Liver (tissue), 9 donors: Measurements from ENCODE around the gene TRIM13. TPM values are rescaled to one million over a fixed set of nuclear protein-coding genes. Genes with fewer than 3 reads are reported as not detected.

ENCODE experiments used
- DNase-seq: peaks from one replicate; pipeline ENCODE4 v3.0.0-alpha.2; 2017; ENCODE audit warnings: low spot score
- H3K27ac ChIP-seq, 2 donors: one replicate each; pipeline ENCODE4 v1.7.0; 2013; ENCODE audit warnings: inconsistent platforms in 2 of 2, low read length in 2 of 2, control low read depth in 1 of 2, low read depth in 1 of 2, mild to moderate bottlenecking in 1 of 2
- H3K27me3 ChIP-seq, 4 donors: one replicate each; pipeline versions ENCODE4 v1.6.1 to v1.7.0; 2013; ENCODE audit warnings: low read length in 3 of 4, inconsistent platforms in 1 of 4, mild to moderate bottlenecking in 1 of 4, moderate library complexity in 1 of 4; ENCODE audit not compliant: control insufficient read depth in 4 of 4, insufficient read depth in 4 of 4
- H3K36me3 ChIP-seq, 4 donors: one replicate each; pipeline versions ENCODE4 v1.6.1 to v1.7.0; 2013; ENCODE audit warnings: low read length in 3 of 4, mild to moderate bottlenecking in 3 of 4, low read depth in 1 of 4, moderate library complexity in 1 of 4; ENCODE audit not compliant: control insufficient read depth in 4 of 4, insufficient read depth in 3 of 4
- H3K4me1 ChIP-seq, 4 donors: one replicate each; pipeline versions ENCODE4 v1.6.1 to v1.7.0; 2013; ENCODE audit warnings: low read length in 3 of 4, mild to moderate bottlenecking in 3 of 4, moderate library complexity in 1 of 4; ENCODE audit not compliant: control insufficient read depth in 4 of 4, insufficient read depth in 4 of 4
- H3K4me3 ChIP-seq, 3 donors: one replicate each; pipeline versions ENCODE4 v1.6.1 to v1.7.0; 2013; ENCODE audit warnings: low read length in 3 of 3, control low read depth in 1 of 3, low read depth in 1 of 3, mild to moderate bottlenecking in 1 of 3
- H3K9ac ChIP-seq, 2 donors: one replicate each; pipeline ENCODE4 v1.7.0; 2013; ENCODE audit warnings: low read length in 2 of 2, mild to moderate bottlenecking in 2 of 2, moderate library complexity in 2 of 2, control low read depth in 1 of 2, low read depth in 1 of 2
- H3K9me3 ChIP-seq, 4 donors: one replicate each; pipeline versions ENCODE4 v1.6.1 to v1.7.0; 2013; ENCODE audit warnings: low read length in 3 of 4; ENCODE audit not compliant: control insufficient read depth in 4 of 4
- EGR1 ChIP-seq, 2 donors: IDR thresholded peaks; 2 replicates each; pipeline ENCODE4 v1.6.1; 2016 to 2018; ENCODE audit warnings: antibody characterized with exemption in 2 of 2, low read depth in 2 of 2
- FOXA1 ChIP-seq: IDR thresholded peaks from 2 replicates; pipeline ENCODE4 v1.6.1; 2016; ENCODE audit warnings: antibody characterized with exemption
- FOXA2 ChIP-seq: IDR thresholded peaks from 2 replicates; pipeline ENCODE4 v1.6.1; 2016; ENCODE audit warnings: antibody characterized with exemption
- GABPA ChIP-seq, 2 donors: IDR thresholded peaks in 1 of 2; conservative IDR thresholded peaks in 1 of 2; 2 replicates each; pipeline ENCODE4 v1.6.1; 2016; ENCODE audit warnings: antibody characterized with exemption in 2 of 2, mild to moderate bottlenecking in 1 of 2, moderate library complexity in 1 of 2
- HNF4A ChIP-seq, 2 donors: conservative IDR thresholded peaks; 2 replicates each; pipeline ENCODE4 v1.6.1; 2016; ENCODE audit warnings: antibody characterized with exemption in 2 of 2, mild to moderate bottlenecking in 2 of 2
- HNF4G ChIP-seq: IDR thresholded peaks from 2 replicates; pipeline ENCODE4 v1.6.1; 2016; ENCODE audit warnings: antibody characterized with exemption
- JUND ChIP-seq, 2 donors: IDR thresholded peaks; 2 replicates each; pipeline ENCODE4 v1.6.1; 2016; ENCODE audit warnings: antibody characterized with exemption in 2 of 2
- NR2F2 ChIP-seq: IDR thresholded peaks from 2 replicates; pipeline ENCODE4 v1.6.1; 2016; ENCODE audit warnings: antibody characterized with exemption
- RAD21 ChIP-seq, 2 donors: IDR thresholded peaks; 2 replicates each; pipeline ENCODE4 v1.6.1; 2016; ENCODE audit warnings: antibody characterized with exemption in 2 of 2, mild to moderate bottlenecking in 2 of 2
- RXRA ChIP-seq, 2 donors: IDR thresholded peaks; 2 replicates each; pipeline ENCODE4 v1.6.1; 2017 to 2018; ENCODE audit warnings: antibody characterized with exemption in 2 of 2, mild to moderate bottlenecking in 1 of 2
- TAF1 ChIP-seq: conservative IDR thresholded peaks from 2 replicates; pipeline ENCODE4 v1.6.1; 2016; ENCODE audit warnings: antibody characterized with exemption, mild to moderate bottlenecking
- YY1 ChIP-seq: IDR thresholded peaks from 2 replicates; pipeline ENCODE4 v1.6.1; 2016; ENCODE audit warnings: antibody characterized with exemption, mild to moderate bottlenecking
- WGBS: extraction: QIAGEN DNeasy Blood & Tissue Kit; methylation state at CpG from one replicate; pipeline ENCODE4 v1.1.7; 2013; 5-methylcytosine and 5-hydroxymethylcytosine counted together
- polyA plus RNA-seq, 2 donors: library from polyadenylated mRNA; stranded (reverse) in 1 of 2; unstranded in 1 of 2; fragments of 200-250 nt in 1 of 2; fragments of >200 nt in 1 of 2; fragmentation: Nextera tagmentation in 1 of 2; extraction: Ambion mirVana in 1 of 2; gene quantifications; one replicate each; pipeline versions ENCODE4 v1.2.1 to v1.2.3, GENCODE V29; 2013 to 2015
- total RNA-seq, 2 donors: library from RNA; depleted of rRNA; stranded (reverse); fragments of >200 nt; gene quantifications; one replicate each; pipeline ENCODE4 v1.2.3, GENCODE V29; 2014
- TF ChIP-seq, protein P1 (sequence below): IDR thresholded peaks from 2 replicates; pipeline ENCODE4 v1.6.1; 2016; ENCODE audit warnings: antibody characterized with exemption, mild to moderate bottlenecking
- TF ChIP-seq, protein P2 (sequence below): fragments of 150-350 bp; IDR thresholded peaks from 2 replicates; pipeline ENCODE4 v1.5.1; 2017; ENCODE audit warnings: improper control_type of control experiment, low read depth, low read length; ENCODE audit not compliant: missing input control
- TF ChIP-seq, protein P3 (sequence below): IDR thresholded peaks from 2 replicates; pipeline ENCODE4 v1.6.1; 2016; ENCODE audit warnings: antibody characterized with exemption
- TF ChIP-seq, protein P4 (sequence below): IDR thresholded peaks from 2 replicates; pipeline ENCODE4 v1.6.1; 2016; ENCODE audit warnings: antibody characterized with exemption
- TF ChIP-seq, protein P5 (sequence below): IDR thresholded peaks from 2 replicates; pipeline ENCODE4 v1.6.1; 2016; ENCODE audit warnings: antibody characterized with exemption
- donor health status: healthy.
- donor health status: healthy.
- donor health status: healthy.
- donor health status: healthy.
- donor health status: healthy.

TRIM13 gene
- total and polyA plus RNA-seq, 4 donors: 4.7 to 10.5 (median 9.6) TPM

DNA sequence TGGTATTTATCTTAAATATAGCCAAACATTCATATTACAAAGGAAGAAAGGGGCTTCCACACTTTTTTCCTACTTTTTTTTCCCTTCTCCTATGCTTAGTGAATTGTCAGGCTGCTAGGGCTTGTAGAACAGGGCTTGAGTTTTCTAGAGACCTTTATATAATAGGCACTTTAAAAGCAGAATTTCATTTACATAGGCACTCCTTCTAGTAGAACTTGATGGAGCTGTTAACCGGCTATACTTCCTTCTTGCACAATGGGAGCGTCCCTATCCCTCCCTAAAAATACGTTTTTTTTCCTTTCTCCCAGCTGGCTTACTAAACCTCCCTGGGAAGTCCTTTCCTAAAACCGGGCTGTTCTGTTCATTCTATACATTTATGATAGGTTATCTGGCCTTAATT is 1.1 kb downstream of the TRIM13 start:
- Histone ChIP-seq H3K36me3 (peaks cover 0 to 3% (median 3%) of the 10 kb centered on the region in 4 donors), H3K27ac (peak overlapping the region in 1 of 2 donors; percentile 94), H3K4me1 (peaks cover 10 to 22% (median 16%) of the 10 kb centered on the region in 4 donors), H3K4me3 (peak overlapping the region in 1 of 3 donors; percentile 89), H3K9me3 (no peaks in the 10 kb centered on the region), H3K27me3 (no peaks in the 10 kb centered on the region), H3K9ac (peak overlapping the region; percentile 83 to 87)
- no peak for DNase-seq
- WGBS: 22% methylated on average over 4 of the region's 4 CpGs
- no peak for TF ChIP-seq RXRA (IDR thresholded peaks at IDR 0.05)
- TF ChIP-seq, protein P1, sequence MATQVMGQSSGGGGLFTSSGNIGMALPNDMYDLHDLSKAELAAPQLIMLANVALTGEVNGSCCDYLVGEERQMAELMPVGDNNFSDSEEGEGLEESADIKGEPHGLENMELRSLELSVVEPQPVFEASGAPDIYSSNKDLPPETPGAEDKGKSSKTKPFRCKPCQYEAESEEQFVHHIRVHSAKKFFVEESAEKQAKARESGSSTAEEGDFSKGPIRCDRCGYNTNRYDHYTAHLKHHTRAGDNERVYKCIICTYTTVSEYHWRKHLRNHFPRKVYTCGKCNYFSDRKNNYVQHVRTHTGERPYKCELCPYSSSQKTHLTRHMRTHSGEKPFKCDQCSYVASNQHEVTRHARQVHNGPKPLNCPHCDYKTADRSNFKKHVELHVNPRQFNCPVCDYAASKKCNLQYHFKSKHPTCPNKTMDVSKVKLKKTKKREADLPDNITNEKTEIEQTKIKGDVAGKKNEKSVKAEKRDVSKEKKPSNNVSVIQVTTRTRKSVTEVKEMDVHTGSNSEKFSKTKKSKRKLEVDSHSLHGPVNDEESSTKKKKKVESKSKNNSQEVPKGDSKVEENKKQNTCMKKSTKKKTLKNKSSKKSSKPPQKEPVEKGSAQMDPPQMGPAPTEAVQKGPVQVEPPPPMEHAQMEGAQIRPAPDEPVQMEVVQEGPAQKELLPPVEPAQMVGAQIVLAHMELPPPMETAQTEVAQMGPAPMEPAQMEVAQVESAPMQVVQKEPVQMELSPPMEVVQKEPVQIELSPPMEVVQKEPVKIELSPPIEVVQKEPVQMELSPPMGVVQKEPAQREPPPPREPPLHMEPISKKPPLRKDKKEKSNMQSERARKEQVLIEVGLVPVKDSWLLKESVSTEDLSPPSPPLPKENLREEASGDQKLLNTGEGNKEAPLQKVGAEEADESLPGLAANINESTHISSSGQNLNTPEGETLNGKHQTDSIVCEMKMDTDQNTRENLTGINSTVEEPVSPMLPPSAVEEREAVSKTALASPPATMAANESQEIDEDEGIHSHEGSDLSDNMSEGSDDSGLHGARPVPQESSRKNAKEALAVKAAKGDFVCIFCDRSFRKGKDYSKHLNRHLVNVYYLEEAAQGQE: no peak
- TF ChIP-seq YY1: no peak
- TF ChIP-seq, protein P2, sequence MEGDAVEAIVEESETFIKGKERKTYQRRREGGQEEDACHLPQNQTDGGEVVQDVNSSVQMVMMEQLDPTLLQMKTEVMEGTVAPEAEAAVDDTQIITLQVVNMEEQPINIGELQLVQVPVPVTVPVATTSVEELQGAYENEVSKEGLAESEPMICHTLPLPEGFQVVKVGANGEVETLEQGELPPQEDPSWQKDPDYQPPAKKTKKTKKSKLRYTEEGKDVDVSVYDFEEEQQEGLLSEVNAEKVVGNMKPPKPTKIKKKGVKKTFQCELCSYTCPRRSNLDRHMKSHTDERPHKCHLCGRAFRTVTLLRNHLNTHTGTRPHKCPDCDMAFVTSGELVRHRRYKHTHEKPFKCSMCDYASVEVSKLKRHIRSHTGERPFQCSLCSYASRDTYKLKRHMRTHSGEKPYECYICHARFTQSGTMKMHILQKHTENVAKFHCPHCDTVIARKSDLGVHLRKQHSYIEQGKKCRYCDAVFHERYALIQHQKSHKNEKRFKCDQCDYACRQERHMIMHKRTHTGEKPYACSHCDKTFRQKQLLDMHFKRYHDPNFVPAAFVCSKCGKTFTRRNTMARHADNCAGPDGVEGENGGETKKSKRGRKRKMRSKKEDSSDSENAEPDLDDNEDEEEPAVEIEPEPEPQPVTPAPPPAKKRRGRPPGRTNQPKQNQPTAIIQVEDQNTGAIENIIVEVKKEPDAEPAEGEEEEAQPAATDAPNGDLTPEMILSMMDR: no peak
- TF ChIP-seq, protein P3, sequence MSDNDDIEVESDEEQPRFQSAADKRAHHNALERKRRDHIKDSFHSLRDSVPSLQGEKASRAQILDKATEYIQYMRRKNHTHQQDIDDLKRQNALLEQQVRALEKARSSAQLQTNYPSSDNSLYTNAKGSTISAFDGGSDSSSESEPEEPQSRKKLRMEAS: no peak
- no peak for TF ChIP-seq HNF4A (conservative IDR thresholded peaks at IDR 0.05)
- no peak for TF ChIP-seq RAD21 (IDR thresholded peaks at IDR 0.05)

DNA sequence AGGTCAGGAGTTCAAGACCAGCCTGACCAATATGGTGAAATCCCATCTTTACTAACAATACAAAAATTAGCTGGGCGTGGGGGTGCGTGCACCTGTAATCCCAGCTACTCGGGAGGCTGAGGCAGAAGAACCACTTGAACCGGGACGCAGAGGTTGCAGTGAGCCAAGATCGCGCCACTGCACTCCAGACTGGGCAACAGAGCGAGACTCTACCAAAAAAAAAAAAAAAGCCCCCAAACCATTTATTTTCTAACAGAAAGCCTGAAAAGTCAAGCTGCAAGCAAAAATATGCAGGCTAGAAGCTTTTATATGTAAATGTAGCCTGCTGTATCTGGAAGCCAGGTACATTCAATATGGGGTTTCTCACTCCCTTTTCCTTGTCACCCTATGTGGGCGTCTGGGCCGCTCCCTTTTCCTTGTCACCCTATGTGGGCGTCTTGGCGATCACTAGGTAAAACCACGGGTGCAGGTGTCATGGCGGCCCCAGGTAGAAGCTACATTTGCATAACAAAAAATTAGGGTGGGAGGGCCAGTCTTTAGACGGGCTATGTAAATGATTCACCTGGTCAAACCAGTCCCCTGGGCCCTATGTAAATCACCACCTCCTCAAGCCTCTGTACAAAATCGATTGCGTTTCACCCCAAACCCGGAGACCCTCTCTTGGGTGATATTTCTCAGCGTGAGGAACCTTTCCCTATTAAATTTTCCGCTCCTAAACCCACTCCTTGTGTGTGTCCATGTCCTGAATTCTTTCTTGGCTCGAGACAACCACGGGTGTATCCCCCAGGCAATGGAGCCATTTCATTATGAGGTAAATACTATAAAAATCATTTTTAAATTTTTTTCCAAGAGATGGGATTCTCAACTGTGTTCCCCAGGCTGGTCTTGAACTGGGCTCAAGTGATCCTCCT is 2.1 kb downstream of the TRIM13 start:
- peaks cover 0 to 3% (median 3%) of the 10 kb centered on the region in 4 donors for H3K36me3 ChIP-seq
- H3K4me1 ChIP-seq: peaks cover 10 to 22% (median 16%) of the 10 kb centered on the region in 4 donors
- no peak for DNase-seq
- H3K9me3 ChIP-seq: no peaks in the 10 kb centered on the region
- no peak overlapping the region for H3K9ac ChIP-seq
- TF ChIP-seq JUND (IDR thresholded peaks at IDR 0.05) (no peak), HNF4G (no peak), HNF4A (conservative IDR thresholded peaks at IDR 0.05) (no peak), EGR1 (IDR thresholded peaks at IDR 0.05; ENCODE audit: low read depth in 2 of 2) (no peak), RAD21 (IDR thresholded peaks at IDR 0.05) (no peak), GABPA (IDR thresholded peaks at IDR 0.05 in 1 of 2, conservative IDR thresholded peaks at IDR 0.05 in 1 of 2) (no peak), FOXA2 (no peak), TAF1 (no peak), FOXA1 (no peak), YY1 (no peak), NR2F2 (no peak)
- TF ChIP-seq, protein P4, sequence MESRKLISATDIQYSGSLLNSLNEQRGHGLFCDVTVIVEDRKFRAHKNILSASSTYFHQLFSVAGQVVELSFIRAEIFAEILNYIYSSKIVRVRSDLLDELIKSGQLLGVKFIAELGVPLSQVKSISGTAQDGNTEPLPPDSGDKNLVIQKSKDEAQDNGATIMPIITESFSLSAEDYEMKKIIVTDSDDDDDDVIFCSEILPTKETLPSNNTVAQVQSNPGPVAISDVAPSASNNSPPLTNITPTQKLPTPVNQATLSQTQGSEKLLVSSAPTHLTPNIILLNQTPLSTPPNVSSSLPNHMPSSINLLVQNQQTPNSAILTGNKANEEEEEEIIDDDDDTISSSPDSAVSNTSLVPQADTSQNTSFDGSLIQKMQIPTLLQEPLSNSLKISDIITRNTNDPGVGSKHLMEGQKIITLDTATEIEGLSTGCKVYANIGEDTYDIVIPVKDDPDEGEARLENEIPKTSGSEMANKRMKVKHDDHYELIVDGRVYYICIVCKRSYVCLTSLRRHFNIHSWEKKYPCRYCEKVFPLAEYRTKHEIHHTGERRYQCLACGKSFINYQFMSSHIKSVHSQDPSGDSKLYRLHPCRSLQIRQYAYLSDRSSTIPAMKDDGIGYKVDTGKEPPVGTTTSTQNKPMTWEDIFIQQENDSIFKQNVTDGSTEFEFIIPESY: no peak
- TF ChIP-seq, protein P3: no peak
- TF ChIP-seq, protein P5, sequence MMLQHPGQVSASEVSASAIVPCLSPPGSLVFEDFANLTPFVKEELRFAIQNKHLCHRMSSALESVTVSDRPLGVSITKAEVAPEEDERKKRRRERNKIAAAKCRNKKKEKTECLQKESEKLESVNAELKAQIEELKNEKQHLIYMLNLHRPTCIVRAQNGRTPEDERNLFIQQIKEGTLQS: no peak
- TF ChIP-seq, protein P1: no peak
- WGBS: 87% methylated on average over 22 of the region's 22 CpGs
- no peaks in the 10 kb centered on the region for H3K27me3 ChIP-seq
- no peak overlapping the region for H3K27ac ChIP-seq
- no peak overlapping the region for H3K4me3 ChIP-seq
